Nucleus accumbens (tissue), 56 donors: ENCODE results near the gene SPAM1.
"Not testable (repeated sequence)": the region's sequence is repeated elsewhere in the genome, so short reads cannot be mapped to it uniquely, and the experiment has no call there.

Experiments used
- DNase-seq, 56 donors: peaks; one replicate each; lab custom pipeline; 2025; lab: John Stamatoyannopoulos, UW

Gene SPAM1, protein sequence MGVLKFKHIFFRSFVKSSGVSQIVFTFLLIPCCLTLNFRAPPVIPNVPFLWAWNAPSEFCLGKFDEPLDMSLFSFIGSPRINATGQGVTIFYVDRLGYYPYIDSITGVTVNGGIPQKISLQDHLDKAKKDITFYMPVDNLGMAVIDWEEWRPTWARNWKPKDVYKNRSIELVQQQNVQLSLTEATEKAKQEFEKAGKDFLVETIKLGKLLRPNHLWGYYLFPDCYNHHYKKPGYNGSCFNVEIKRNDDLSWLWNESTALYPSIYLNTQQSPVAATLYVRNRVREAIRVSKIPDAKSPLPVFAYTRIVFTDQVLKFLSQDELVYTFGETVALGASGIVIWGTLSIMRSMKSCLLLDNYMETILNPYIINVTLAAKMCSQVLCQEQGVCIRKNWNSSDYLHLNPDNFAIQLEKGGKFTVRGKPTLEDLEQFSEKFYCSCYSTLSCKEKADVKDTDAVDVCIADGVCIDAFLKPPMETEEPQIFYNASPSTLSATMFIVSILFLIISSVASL

DNA sequence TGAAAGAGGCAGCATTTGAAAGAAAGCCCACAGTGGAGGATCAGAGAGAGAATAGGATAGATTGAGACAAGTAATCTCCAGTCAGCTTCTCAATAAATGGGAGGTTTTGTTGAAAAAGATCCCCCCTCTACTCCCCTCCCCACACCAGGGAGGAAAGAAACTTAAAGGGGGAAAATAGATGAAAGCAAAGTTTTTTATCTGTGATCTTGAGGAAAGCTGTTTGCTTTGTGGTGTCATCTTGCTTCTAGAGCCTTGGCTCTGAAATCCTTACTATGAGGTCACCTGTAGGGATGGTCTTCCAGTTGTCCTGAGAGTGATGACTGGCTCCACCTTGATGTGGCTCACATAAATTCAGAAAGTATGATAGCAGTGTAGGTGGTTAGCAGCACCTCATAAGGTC is at the start of gene SPAM1:
Gene SPAM1, plus strand, starts transcription at position 301 of the 400 bp plus-strand sequence. CDS start 28,330 bp downstream, outside the sequence.
- no peak for DNase-seq

DNA sequence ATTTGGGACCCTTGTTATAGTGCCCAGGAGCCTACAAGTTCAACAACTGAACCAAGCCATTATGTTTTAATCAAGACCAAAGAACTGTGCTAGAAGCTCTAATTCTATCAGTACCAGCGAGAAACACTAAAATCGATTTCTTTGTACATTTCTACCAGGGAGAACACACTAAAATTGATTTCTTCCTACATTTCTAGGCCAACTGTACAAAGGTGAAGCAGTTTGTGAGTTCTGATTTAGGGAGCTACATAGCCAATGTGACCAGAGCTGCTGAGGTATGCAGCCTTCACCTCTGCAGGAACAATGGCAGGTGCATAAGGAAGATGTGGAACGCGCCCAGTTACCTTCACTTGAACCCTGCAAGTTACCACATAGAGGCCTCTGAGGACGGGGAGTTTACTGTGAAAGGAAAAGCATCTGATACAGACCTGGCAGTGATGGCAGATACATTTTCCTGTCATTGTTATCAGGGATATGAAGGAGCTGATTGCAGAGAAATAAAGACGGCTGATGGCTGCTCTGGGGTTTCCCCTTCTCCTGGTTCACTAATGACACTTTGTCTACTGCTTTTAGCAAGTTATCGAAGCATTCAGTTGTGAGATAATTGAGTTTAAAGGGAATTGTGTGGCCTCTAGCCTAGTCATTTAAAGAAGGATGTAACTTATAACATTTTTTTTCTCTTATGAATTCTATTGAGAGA is 48.3 kb upstream of the SPAM1 start:
- DNase-seq, result no peak

DNA sequence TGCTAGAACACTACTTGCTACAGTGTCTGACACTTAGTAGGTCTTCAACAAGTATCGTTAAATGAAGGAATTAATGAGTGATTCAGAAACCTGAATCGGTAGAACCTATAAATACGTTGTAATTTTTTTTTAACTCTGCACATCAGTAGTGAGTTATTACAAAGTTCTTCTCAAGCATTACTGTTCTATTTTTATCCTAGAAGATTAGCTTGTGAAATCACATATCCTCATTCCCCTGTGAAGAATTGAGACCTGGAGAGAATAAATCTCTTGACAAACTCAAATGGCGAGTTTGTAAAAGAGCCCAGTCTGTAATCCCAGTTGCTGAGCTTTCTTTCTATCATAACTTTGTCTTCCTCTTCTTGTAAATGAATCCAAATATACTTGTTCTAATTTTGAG is 45.4 kb upstream of the SPAM1 start:
- DNase-seq, result no peak

DNA sequence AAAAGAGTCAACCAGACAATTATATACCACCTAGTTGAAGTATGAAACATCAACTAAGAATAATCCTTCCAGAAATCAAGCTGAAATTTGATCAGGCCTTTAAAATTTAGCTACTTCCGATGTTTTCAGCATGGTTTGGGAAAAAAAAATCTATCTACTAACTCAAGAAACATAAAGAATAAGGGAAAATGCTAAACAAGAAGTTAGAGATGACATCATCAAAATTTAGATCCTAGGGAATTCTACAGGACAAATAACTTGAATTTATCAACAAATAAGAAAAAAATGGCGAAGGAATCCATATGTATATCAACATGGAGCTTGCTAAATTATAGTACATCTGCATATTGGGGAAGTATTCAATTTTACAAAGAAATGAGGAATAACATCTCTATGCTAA is 43.7 kb upstream of the SPAM1 start:
- no peak for DNase-seq

DNA sequence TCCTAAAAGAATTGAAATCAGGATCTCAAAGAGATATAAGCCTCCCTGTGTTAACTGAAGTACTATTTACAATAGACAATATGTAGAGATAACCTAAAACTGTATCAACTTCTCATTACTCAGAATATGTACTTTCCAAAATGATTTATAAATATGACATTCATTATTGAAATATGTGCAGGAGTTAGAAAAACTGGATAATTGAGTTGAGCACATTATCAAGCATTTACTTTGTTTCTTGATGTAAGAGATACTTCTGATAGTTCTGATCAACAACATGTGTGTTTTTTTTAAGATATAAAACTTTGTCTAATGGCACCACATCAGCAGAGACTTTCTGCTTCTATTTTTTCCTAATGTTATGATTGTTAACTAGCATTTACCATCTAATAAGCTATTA is 41.9 kb upstream of the SPAM1 start:
- no peak for DNase-seq

DNA sequence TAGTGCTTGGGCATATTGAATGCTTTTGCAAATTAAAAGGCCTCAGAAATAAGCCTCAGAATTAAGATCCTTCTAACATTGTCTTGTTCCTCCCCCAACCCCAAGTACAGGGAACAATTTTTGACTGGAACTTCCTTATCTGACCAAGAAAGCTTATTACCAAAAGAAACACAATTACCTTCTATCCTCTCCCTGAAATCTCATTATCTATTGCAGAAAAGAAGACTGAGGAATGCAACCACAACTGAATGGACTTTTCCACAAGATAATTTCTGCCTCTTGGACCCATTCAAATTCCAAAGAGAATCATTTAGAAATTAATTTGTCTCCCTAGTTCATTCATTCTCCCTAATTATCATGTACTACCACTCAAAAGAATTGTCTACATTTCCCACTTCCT is 36.8 kb upstream of the SPAM1 start:
- DNase-seq, result no peak

DNA sequence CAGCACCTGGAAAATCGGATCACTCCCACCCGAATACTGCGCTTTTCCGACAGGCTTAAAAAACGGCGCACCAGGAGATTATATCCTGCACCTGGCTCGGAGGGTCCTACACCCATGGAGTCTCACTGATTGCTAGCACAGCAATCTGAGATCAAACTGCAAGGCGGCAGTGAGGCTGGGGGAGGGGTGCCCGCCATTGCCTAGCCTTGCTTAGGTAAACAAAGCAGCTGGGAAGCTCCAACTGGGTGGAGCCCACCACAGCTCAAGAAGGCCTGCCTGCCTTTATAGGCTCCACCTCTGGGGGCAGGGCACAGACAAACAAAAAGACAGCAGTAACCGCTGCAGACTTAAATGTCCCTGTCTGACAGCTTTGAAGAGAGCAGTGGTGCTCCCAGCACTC is 30.3 kb upstream of the SPAM1 start:
- not testable (repeated sequence) for DNase-seq

DNA sequence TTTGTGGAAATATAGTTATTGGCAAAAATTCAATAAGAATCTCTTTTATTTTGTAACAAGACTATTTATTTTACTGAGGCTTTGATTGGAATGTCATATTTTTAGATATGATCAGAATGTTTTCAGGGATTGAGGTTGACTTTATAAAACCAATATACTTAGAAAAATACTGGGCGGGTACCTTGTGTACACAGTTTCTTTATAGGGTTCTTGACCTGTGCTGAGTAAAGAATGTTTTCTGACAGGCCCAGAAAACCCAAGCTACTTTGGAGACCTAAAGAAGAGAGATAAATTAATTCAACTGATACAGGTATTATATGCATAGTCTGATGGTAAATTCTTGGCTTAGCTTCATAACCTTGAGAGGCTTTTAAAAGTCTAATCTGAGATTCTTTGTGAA is 23.9 kb upstream of the SPAM1 start:
- no peak for DNase-seq

DNA sequence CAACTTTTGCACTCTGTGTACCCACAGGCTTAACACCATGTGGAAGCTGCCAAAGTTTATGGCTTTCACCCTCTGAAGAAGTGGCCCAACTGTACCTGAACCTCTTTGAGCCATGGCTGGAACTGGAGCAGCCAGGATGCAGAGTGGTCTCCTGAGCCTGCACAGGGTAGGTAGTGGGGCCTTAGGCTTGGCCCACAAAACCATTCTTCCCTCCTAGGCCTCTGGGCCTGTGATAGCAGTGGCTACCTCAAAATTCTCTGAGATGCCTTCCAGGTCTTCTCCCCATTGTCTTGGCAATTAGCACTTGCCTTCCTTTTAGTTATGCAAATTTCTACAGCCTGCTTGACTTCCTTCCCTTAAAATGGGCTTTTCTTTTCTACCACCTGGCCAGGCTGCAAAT is 19.3 kb upstream of the SPAM1 start:
- no peak for DNase-seq

DNA sequence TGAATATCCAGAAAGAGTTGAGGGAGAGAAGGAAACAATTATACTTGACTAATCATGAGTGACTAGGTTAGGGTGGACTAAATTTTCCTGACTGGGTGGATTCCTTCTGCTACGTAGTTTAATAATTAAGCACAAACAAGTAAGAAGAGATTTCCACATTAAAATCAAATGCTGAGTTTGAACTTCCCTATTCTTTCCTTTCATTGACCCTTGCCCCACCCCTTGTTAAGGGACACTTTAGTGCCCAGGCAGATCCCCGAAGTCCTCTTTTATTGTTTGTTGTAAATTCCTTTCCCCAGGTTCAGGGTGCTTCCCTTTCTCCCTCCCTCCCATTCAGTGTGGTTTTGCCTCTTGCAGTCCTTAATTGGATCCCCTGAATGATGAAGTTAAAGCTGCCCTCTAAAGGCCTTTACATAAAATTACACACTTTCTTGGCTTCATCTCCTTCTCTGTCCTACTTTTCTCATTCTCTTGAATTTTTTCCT is 8.8 kb upstream of the SPAM1 start:
- no peak for DNase-seq

DNA sequence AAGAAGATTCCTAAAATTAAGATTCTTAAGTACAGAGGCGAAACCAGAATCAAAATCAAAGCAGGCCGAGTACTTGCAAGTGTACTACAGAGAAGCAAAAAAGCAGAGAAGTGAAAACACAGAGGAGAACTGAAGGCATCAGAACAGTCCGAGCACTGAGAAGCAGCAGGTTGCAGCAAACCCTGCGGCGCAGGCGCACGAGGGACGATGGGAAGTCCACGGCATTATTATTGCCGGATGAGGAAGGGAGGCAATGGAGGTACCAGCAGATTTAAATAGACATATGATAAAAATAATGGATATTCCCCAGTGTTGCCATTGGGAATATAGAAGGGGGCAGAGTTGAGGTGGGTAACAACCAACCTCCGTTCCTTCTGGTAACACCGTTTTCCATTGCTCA is 7.2 kb upstream of the SPAM1 start:
- DNase-seq, result no peak

DNA sequence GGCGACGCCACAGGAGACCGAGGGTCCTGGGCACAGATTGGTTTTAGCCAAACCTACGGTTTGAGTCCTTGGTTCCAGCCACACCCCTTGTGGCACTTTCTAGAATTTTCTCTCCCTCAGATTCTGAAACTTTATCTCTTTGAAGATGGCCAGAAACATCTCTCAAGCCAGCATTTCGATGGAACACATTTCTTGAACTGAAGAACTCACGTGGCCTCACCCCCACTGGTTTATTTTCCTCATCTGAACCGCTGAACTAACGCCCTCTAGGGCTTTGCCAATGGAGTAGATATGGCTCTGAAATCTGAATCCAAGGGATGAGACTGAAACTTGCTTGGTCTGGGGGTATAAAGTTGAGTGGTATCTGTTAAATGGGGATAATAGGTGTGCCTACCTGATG is 6.7 kb upstream of the SPAM1 start:
- DNase-seq, result no peak

DNA sequence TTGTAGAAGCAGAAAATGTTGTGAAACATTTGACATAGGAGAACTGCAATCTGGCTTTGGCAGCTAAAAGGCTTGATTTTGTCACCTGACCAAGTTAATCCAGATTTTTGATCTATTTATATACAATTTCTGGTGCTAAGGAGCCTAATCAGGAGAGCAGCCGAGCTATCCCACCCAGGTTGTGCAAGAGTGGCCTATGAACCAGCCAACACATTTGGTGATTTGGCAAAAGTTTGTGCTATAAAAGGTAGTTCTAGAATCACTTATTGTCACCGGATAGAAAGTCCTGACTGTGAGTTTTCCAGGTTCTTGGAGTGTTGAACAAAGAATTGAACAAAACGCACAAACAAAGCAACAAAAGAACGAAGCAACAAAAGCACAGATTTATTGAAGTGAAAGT is 1.4 kb upstream of the SPAM1 start:
- DNase-seq, result no peak

DNA sequence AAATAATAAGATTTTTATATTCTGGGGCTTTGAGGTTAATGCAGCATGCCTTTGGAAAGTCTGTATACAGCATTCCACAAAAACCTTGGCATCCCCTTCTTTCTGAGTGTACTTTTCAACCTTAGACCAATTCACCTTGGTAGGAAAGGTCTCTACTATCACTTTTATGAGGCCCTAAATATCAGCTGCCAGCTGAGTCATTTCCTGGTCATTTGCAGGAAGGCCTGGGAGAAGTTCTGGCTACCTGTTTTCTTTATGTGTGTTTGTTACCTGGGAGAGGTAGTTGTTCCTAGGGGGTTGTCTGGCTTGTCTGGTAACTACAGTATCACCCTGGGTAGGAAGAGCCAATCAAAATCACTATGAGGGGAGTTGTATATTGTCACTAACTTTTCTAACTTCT is 4.1 kb downstream of the SPAM1 start:
- no peak for DNase-seq

DNA sequence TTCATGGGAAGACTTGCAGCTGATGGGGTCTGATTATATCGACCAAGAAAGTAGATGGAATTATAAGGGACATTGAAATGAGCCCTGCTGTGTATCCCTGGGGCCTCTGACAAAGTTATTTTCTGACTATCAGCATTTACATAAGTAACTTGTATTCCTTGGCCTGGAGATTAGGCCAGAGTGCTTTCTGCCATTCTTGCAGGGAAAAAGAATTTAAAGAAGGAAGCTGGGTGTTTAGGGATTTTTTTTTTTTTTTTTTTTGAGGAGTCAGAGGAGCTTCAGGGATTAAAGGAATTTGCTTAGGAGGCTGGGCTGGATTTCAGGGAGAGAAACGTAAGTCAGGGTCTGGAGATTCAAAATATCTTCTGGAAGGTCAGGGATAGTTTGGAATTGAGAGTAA is 4.6 kb downstream of the SPAM1 start:
- no peak for DNase-seq

DNA sequence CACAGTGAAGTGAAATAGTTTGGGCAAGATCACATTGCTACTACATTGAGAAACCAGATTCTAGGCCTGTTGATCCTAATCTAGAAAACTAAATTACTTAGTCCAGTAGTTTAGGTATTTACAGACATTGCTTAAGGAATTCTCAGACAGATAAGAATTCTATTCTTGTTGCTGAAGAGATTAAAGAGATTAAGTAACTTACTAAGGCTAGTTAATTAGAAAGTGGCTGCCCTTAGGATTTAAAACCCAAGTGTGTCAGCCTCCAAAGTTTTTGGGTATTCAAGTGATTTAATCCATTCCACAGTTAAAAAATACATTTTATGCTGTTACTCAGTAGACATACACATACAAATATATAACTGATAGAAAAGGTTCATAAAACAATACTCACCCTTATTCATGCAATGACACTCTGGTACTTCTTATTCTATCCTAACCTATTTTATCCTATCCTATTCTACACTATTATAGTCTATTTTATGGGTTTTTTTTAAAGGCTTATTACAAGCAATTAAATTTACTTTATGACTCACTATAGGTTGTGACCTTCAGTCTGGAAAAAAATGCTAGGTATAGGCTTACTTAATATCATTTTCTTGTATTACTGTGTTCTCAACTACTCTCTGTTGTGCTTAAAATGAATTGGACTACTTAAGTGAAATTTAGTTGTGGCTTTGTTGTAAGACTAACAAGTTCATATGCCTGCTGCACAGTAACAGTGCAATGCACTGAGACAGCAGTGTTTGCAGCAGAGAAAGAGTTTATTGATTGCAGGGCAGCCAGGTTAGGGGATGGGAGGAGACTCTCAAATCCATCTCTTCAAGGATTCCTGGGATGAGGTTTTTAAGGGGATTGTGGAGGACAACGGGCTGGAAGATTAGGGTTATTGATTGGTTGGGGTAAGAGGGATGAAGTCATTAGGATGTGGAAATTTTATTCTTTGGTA is 10.7 kb downstream of the SPAM1 start:
- DNase-seq, result no peak

DNA sequence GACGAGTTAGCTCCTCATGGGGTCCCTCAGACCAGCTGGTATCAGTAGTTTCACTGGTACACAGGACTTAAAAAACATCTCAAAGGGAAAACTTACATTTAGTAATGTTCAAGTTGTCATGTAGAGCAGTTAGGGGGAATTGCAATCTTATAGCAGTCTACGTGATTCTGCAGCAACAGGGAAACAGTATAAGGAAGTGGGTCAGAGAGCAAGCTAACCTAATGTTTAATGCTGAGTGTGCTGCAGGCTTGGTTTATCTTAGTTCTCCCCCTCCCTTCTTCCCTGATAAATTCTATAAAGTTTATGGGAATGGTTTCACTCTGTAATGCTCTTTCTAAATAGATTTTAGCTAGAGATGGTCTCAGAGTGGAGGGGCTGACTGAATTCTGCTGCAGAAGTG is 11.3 kb downstream of the SPAM1 start:
- no peak for DNase-seq

DNA sequence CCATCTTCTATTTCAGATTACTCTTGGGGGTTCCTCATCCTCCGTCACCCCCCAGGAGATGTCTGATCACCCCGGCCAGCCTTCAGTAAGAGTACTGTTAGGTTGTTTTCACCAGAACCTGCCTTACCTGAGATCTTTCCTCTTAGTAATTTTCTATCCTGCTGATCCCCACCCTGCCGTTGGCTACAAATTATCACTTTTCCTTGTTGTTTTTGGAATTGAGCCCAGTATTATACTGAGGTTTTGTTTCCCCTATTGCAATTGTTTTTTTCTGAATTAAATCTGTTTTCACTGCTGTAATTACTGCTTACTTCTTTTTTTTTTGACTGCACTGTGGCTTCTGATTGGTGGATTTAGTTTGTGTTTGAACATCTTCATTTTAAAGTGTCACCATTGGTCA is 14.7 kb downstream of the SPAM1 start:
- DNase-seq, result no peak

DNA sequence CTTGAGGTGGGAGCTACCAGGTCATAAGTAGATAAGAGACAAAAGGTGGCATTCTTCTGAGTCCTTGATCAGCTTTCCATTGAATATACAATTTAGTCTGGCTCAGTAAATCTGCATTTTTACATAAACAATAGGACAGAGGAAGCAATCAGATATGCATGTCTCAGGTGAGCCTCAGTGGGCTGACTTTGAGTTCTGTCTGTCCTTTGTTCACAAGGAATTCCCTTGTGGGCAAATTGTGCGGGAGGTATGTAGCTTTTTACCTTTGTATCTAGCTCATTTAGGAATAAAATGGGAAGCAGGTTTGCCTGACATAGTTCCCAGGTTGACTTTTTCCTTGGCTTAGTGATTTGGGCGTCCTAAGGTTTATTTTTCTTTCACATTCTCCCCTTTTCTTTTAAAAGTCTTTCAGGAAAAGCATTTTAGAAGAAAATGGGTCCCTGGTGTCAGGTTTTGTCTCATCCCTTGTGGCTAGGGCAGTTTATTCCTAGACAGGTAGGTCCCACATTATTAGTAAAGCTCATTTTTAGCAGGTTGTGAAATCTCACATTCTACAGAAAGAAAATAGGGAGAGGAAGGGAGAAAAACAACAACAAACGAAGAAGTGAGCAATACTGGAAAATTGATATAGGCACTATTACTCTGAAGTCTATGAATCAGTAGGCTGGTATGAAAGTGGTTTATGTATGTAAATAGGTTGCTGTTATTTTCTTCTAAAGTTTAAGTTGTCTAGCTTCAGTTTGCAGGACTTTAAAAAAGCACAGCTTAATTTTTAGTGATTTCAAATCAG is 16.5 kb downstream of the SPAM1 start:
- no peak for DNase-seq

DNA sequence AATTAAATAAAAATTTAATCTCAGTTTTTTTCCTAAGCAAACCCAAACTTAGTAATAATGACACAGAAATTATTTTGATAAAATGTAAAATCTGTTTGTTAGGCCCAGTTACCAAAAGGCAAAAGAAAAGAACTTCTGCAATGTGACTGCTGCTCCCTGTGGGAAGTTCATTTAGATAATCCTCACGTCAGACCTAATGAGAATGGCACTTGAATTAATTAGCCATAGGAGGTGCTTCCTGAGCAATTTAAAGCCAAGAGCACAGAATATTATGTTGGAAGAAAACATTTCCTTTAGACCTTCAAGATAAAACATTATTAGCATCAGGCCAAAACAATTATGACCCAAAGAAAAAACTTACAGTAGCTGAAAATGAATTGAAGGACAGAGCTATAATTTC is 19.4 kb downstream of the SPAM1 start:
- no peak for DNase-seq
